Natural killer cell treated with Interleukin-12 subunit alpha and Interleukin-12 subunit beta and Interleukin-15 and Interleukin-18, amount 100 ng/mL, for 72 hours (primary cell): Measurements from ENCODE around the gene MGA. TPM values are rescaled to one million over a fixed set of nuclear protein-coding genes. Genes with fewer than 3 reads are reported as not detected.

Source experiments
- ATAC-seq, 2 donors: fragments of 150-1000 bp; cut with Tn5 transposase in 1 of 2; sonication (Bioruptor Pico), chemical (Tn5 transposase) in 1 of 2; 2 replicates each; pipeline ENCODE4 v1.10.0; 2021
- DNase-seq: peaks from one replicate; pipeline ENCODE4 v3.0.0; 2022; ENCODE audit warnings: low spot score
- H3K27ac Mint-ChIP-seq, 2 donors: 1 replicate in 1 of 2; 2 replicates in 1 of 2; pipeline ENCODE4 v1.8.0; 2022; ENCODE audit warnings: mixed read lengths in 2 of 2, mild to moderate bottlenecking in 1 of 2, moderate library complexity in 1 of 2
- H3K27me3 Mint-ChIP-seq, 2 donors: 1 replicate in 1 of 2; 2 replicates in 1 of 2; pipeline ENCODE4 v1.8.0; 2022; ENCODE audit warnings: mixed read lengths in 2 of 2
- H3K36me3 Mint-ChIP-seq: one replicate; pipeline ENCODE4 v1.8.0; 2022; ENCODE audit warnings: mixed read lengths
- H3K4me1 Mint-ChIP-seq, 2 donors: 1 replicate in 1 of 2; 2 replicates in 1 of 2; pipeline ENCODE4 v1.8.0; 2022; ENCODE audit warnings: low read depth in 2 of 2, mixed read lengths in 2 of 2, mild to moderate bottlenecking in 1 of 2
- H3K4me3 Mint-ChIP-seq: one replicate; pipeline ENCODE4 v1.8.0; 2022; ENCODE audit warnings: mixed read lengths
- H3K9me3 Mint-ChIP-seq: 2 replicates; pipeline ENCODE4 v1.8.0; 2022; ENCODE audit warnings: mixed read lengths
- total RNA-seq, 2 donors: library from RNA; stranded (reverse); gene quantifications; one replicate each; pipeline ENCODE4 v1.2.3, GENCODE V29; 2022

MGA gene
- total RNA-seq, 2 donors from 2014 or later: 42.6 to 54.8 TPM

- no peak for DNase-seq
- H3K4me3 Mint-ChIP-seq: no peak overlapping the region
- no peak overlapping the region for H3K27ac Mint-ChIP-seq
- no peak for ATAC-seq
- no peaks in the 10 kb centered on the region for H3K27me3 Mint-ChIP-seq
- H3K36me3 Mint-ChIP-seq: no peaks in the 10 kb centered on the region
- H3K9me3 Mint-ChIP-seq: no peaks in the 10 kb centered on the region
- H3K4me1 Mint-ChIP-seq: peaks cover 12 to 19% of the 10 kb centered on the region in 2 donors
These were observed 141.0 kb downstream of the MGA start for GRCh38 chr15:41801185-41801584.

- Mint-ChIP-seq H3K36me3 (no peaks in the 10 kb centered on the region), H3K27ac (no peak overlapping the region), H3K9me3 (no peaks in the 10 kb centered on the region), H3K4me3 (no peak overlapping the region), H3K27me3 (no peaks in the 10 kb centered on the region), H3K4me1 (peaks cover 10 to 17% of the 10 kb centered on the region in 2 donors)
- DNase-seq (no peak), ATAC-seq (no peak)
These were observed 141.7 kb downstream of the MGA start for GRCh38 chr15:41801850-41802455.

- Mint-ChIP-seq H3K4me3 (no peak overlapping the region), H3K4me1 (peaks cover 7% of the 10 kb centered on the region in 2 donors), H3K27ac (peak overlapping the region in 1 of 2 donors; percentile 59), H3K9me3 (no peaks in the 10 kb centered on the region), H3K27me3 (no peaks in the 10 kb centered on the region), H3K36me3 (no peaks in the 10 kb centered on the region)
- ATAC-seq (peak in 1 of 2 donors; percentile 11), DNase-seq (no peak)
These were observed 144.2 kb downstream of the MGA start for GRCh38 chr15:41804361-41804760.

GRCh38 chr15:41804916-41805666, 144.9 kb downstream of the MGA start:
- peak overlapping the region in 1 of 2 donors; percentile 59 for H3K27ac Mint-ChIP-seq
- peaks cover 7% of the 10 kb centered on the region in 2 donors for H3K4me1 Mint-ChIP-seq

GRCh38 chr15:41805711-41806110, 145.5 kb downstream of the MGA start:
- H3K27me3 Mint-ChIP-seq: no peaks in the 10 kb centered on the region
- ATAC-seq (no peak), DNase-seq (no peak)
- H3K4me1 Mint-ChIP-seq: peaks cover 7% of the 10 kb centered on the region in 2 donors
- peak overlapping the region in 1 of 2 donors; percentile 64 for H3K27ac Mint-ChIP-seq
- H3K9me3 Mint-ChIP-seq: no peaks in the 10 kb centered on the region
- no peaks in the 10 kb centered on the region for H3K36me3 Mint-ChIP-seq
- H3K4me3 Mint-ChIP-seq: no peak overlapping the region

More at GRCh38 chr15:41804916-41805666, 144.9 kb downstream of the MGA start:
- ATAC-seq (no peak), DNase-seq (no peak)
- H3K36me3 Mint-ChIP-seq: no peaks in the 10 kb centered on the region
- H3K9me3 Mint-ChIP-seq: no peaks in the 10 kb centered on the region
- H3K4me3 Mint-ChIP-seq: no peak overlapping the region
- no peaks in the 10 kb centered on the region for H3K27me3 Mint-ChIP-seq

- Mint-ChIP-seq H3K4me3 (no peak overlapping the region), H3K27ac (peak overlapping the region in 1 of 2 donors; percentile 64), H3K9me3 (no peaks in the 10 kb centered on the region)
These were observed 146.3 kb downstream of the MGA start for GRCh38 chr15:41806291-41807181.

GRCh38 chr15:41809121-41809520, 148.9 kb downstream of the MGA start:
- no peaks in the 10 kb centered on the region for H3K27me3 Mint-ChIP-seq
- DNase-seq: no peak
- no peaks in the 10 kb centered on the region for H3K9me3 Mint-ChIP-seq
- no peak overlapping the region for H3K27ac Mint-ChIP-seq
- H3K4me3 Mint-ChIP-seq: no peak overlapping the region
- no peaks in the 10 kb centered on the region for H3K36me3 Mint-ChIP-seq
- ATAC-seq: no peak
- peaks cover 7 to 12% of the 10 kb centered on the region in 2 donors for H3K4me1 Mint-ChIP-seq

More at GRCh38 chr15:41806291-41807181, 146.3 kb downstream of the MGA start:
- H3K36me3 Mint-ChIP-seq: no peaks in the 10 kb centered on the region
- DNase-seq (no peak), ATAC-seq (no peak)
- H3K27me3 Mint-ChIP-seq: no peaks in the 10 kb centered on the region
- H3K4me1 Mint-ChIP-seq: peaks cover 7 to 12% of the 10 kb centered on the region in 2 donors

- no peak for DNase-seq
- H3K36me3 Mint-ChIP-seq: no peaks in the 10 kb centered on the region
- ATAC-seq: no peak
- no peak overlapping the region for H3K4me3 Mint-ChIP-seq
- H3K4me1 Mint-ChIP-seq: peaks cover 4 to 10% of the 10 kb centered on the region in 2 donors
- H3K9me3 Mint-ChIP-seq: no peaks in the 10 kb centered on the region
- no peak overlapping the region for H3K27ac Mint-ChIP-seq
- H3K27me3 Mint-ChIP-seq: no peaks in the 10 kb centered on the region
These were observed 149.5 kb downstream of the MGA start for GRCh38 chr15:41809526-41810220.

- Mint-ChIP-seq H3K4me3 (no peak overlapping the region), H3K4me1 (peaks cover 0 to 5% of the 10 kb centered on the region in 2 donors), H3K27me3 (no peaks in the 10 kb centered on the region), H3K9me3 (no peaks in the 10 kb centered on the region), H3K27ac (no peak overlapping the region), H3K36me3 (peaks cover 1% of the 10 kb centered on the region)
- DNase-seq (peak; percentile 48), ATAC-seq (no peak)
These were observed 150.6 kb downstream of the MGA start for GRCh38 chr15:41810651-41811431.

- H3K9me3 Mint-ChIP-seq: no peaks in the 10 kb centered on the region
- no peaks in the 10 kb centered on the region for H3K27me3 Mint-ChIP-seq
- peaks cover 0 to 5% of the 10 kb centered on the region in 2 donors for H3K4me1 Mint-ChIP-seq
- DNase-seq (peak; percentile 77), ATAC-seq (peak; percentile 77 to 87)
- peaks cover 5% of the 10 kb centered on the region for H3K36me3 Mint-ChIP-seq
- no peak overlapping the region for H3K27ac Mint-ChIP-seq
- H3K4me3 Mint-ChIP-seq: no peak overlapping the region
These were observed 151.4 kb downstream of the MGA start for GRCh38 chr15:41811432-41812195.

- DNase-seq (no peak), ATAC-seq (no peak)
- H3K27me3 Mint-ChIP-seq: no peaks in the 10 kb centered on the region
- no peaks in the 10 kb centered on the region for H3K9me3 Mint-ChIP-seq
- H3K4me1 Mint-ChIP-seq: peaks cover 0 to 5% of the 10 kb centered on the region in 2 donors
- H3K36me3 Mint-ChIP-seq: peaks cover 5% of the 10 kb centered on the region
- no peak overlapping the region for H3K4me3 Mint-ChIP-seq
- no peak overlapping the region for H3K27ac Mint-ChIP-seq
These were observed 152.7 kb downstream of the MGA start for GRCh38 chr15:41812820-41813375.

- Mint-ChIP-seq H3K27ac (no peak overlapping the region), H3K27me3 (no peaks in the 10 kb centered on the region), H3K4me1 (peaks cover 0 to 5% of the 10 kb centered on the region in 2 donors), H3K36me3 (peaks cover 5% of the 10 kb centered on the region), H3K4me3 (no peak overlapping the region), H3K9me3 (no peaks in the 10 kb centered on the region)
- DNase-seq (no peak), ATAC-seq (no peak)
These were observed 153.2 kb downstream of the MGA start for GRCh38 chr15:41813426-41813825.
